Colon (tissue), 2 donors: ENCODE measurements around the gene ATP9A.

Experiments used
- FAIRE-seq: peaks from 2 replicates; lab custom pipeline; 2012; peaks lifted over from hg19 to GRCh38; lab: Jason Lieb, UNC
- donor health status: control.
- donor health status: control.

The ATP9A gene

GRCh38 chr20:51596668-51597388, 171.4 kb downstream of the ATP9A start:
- FAIRE-seq, result no peak

GRCh38 chr20:51595744-51596143, 172.4 kb downstream of the ATP9A start:
- FAIRE-seq, result no peak

- FAIRE-seq, result no peak
Observed at GRCh38 chr20:51595058-51595532, 173.1 kb downstream of the ATP9A start.

- no peak for FAIRE-seq
Observed at GRCh38 chr20:51594236-51595057, 173.7 kb downstream of the ATP9A start.

- no peak for FAIRE-seq
Observed at GRCh38 chr20:51593584-51593983, 174.6 kb downstream of the ATP9A start.

- no peak for FAIRE-seq
Observed at GRCh38 chr20:51592564-51592963, 175.6 kb downstream of the ATP9A start.

GRCh38 chr20:51591871-51592270, 176.3 kb downstream of the ATP9A start:
- FAIRE-seq, result no peak

GRCh38 chr20:51588762-51589161, 179.4 kb downstream of the ATP9A start:
- no peak for FAIRE-seq

GRCh38 chr20:51587145-51587544, 181.0 kb downstream of the ATP9A start:
- no peak for FAIRE-seq

GRCh38 chr20:51586005-51586440, 182.2 kb downstream of the ATP9A start:
- no peak for FAIRE-seq

GRCh38 chr20:51585148-51585547, 183.0 kb downstream of the ATP9A start:
- FAIRE-seq, result no peak

- FAIRE-seq, result no peak
Observed at GRCh38 chr20:51584737-51585136, 183.5 kb downstream of the ATP9A start.

- FAIRE-seq, result no peak
Observed at GRCh38 chr20:51584116-51584515, 184.1 kb downstream of the ATP9A start.

- FAIRE-seq, result no peak
Observed at GRCh38 chr20:51583499-51583898, 184.7 kb downstream of the ATP9A start.

- no peak for FAIRE-seq
Observed at GRCh38 chr20:51583073-51583472, 185.1 kb downstream of the ATP9A start.

GRCh38 chr20:51581571-51581970, 186.6 kb downstream of the ATP9A start:
- FAIRE-seq, result no peak

GRCh38 chr20:51579137-51579536, 189.1 kb downstream of the ATP9A start:
- no peak for FAIRE-seq

GRCh38 chr20:51578145-51578459, 190.1 kb downstream of the ATP9A start:
- FAIRE-seq, result no peak

- no peak for FAIRE-seq
Observed at GRCh38 chr20:51577432-51578144, 190.6 kb downstream of the ATP9A start.

GRCh38 chr20:51575486-51575885, 192.7 kb downstream of the ATP9A start:
- FAIRE-seq, result no peak

GRCh38 chr20:51574248-51575033, 193.7 kb downstream of the ATP9A start:
- no peak for FAIRE-seq
